Measurements from ENCODE around the gene TPK1. TPM values are rescaled to one million over a fixed set of nuclear protein-coding genes. Genes with fewer than 3 reads are reported as not detected.

TPK1 gene
- total and polyA plus RNA-seq, 7 donors, result 1.7 to 5.1 (median 2.5) TPM

GRCh38 chr7:144736880-144737493 lies 98.9 kb downstream of the TPK1 start:
- intact Hi-C loops (cut with DNase I), result no loop called here
- Histone ChIP-seq H3K4me3 (no peak overlapping the region), H3K9me3 (no peaks in the 10 kb centered on the region), H3K27ac (no peak overlapping the region), H3K36me3 (ENCODE audit: insufficient read depth in 1 of 2, low read depth in 1 of 2) (no peaks in the 10 kb centered on the region), H3K4me1 (no peaks in the 10 kb centered on the region), H3K27me3 (ENCODE audit: insufficient read depth in 3 of 3, low read length in 2 of 3) (no peaks in the 10 kb centered on the region)
- ATAC-seq (no peak), DNase-seq (no peak)
- TF ChIP-seq CTCF (IDR thresholded peaks at IDR 0.05), result no peak
- 38 to 40% (median 38%) methylated on average over 1 of the region's 1 CpG for WGBS, 3 donors

GRCh38 chr7:144735505-144736276 lies 100.2 kb downstream of the TPK1 start:
- 41 to 48% (median 42%) methylated on average over 8 of the region's 8 CpGs for WGBS, 3 donors
- H3K27ac ChIP-seq, result no peak overlapping the region
- H3K9me3 ChIP-seq, result no peaks in the 10 kb centered on the region
- no peaks in the 10 kb centered on the region for H3K36me3 ChIP-seq (ENCODE audit: insufficient read depth in 1 of 2, low read depth in 1 of 2)
- intact Hi-C loops (cut with DNase I), result no loop called here
- no peak for DNase-seq
- no peaks in the 10 kb centered on the region for H3K4me1 ChIP-seq
- TF ChIP-seq CTCF (IDR thresholded peaks at IDR 0.05), result no peak
- no peak for ATAC-seq
- no peaks in the 10 kb centered on the region for H3K27me3 ChIP-seq (ENCODE audit: insufficient read depth in 3 of 3, low read length in 2 of 3)
- no peak overlapping the region for H3K4me3 ChIP-seq

GRCh38 chr7:144731661-144732351 lies 104.0 kb downstream of the TPK1 start:
- DNase-seq (no peak), ATAC-seq (no peak)
- Histone ChIP-seq H3K36me3 (ENCODE audit: insufficient read depth in 1 of 2, low read depth in 1 of 2) (no peaks in the 10 kb centered on the region), H3K27ac (no peak overlapping the region), H3K4me3 (no peak overlapping the region), H3K27me3 (ENCODE audit: insufficient read depth in 3 of 3, low read length in 2 of 3) (no peaks in the 10 kb centered on the region), H3K4me1 (no peaks in the 10 kb centered on the region), H3K9me3 (no peaks in the 10 kb centered on the region)
- WGBS, 3 donors, result 85 to 89% (median 86%) methylated on average over 6 of the region's 6 CpGs
- TF ChIP-seq CTCF (IDR thresholded peaks at IDR 0.05), result no peak
- intact Hi-C loops (cut with DNase I), result no loop called here

- Histone ChIP-seq H3K27ac (no peak overlapping the region), H3K4me3 (no peak overlapping the region), H3K36me3 (ENCODE audit: insufficient read depth in 1 of 2, low read depth in 1 of 2) (no peaks in the 10 kb centered on the region), H3K4me1 (no peaks in the 10 kb centered on the region), H3K27me3 (ENCODE audit: insufficient read depth in 3 of 3, low read length in 2 of 3) (no peaks in the 10 kb centered on the region), H3K9me3 (no peaks in the 10 kb centered on the region)
- intact Hi-C loops (cut with DNase I), result no loop called here
- DNase-seq (no peak), ATAC-seq (no peak)
- 91 to 95% (median 93%) methylated on average over 3 of the region's 3 CpGs for WGBS, 3 donors
- no peak for TF ChIP-seq CTCF (IDR thresholded peaks at IDR 0.05)
These were observed 105.6 kb downstream of the TPK1 start for GRCh38 chr7:144730224-144730623.

Measured in psoas muscle (tissue), 8 donors.